Esophagus muscularis mucosa (tissue), 4 donors: Measurements from ENCODE around the gene CNFN.

Experiments
- CTCF ChIP-seq, 3 experiments: fragments of 200-600 bp in 2 of 3; fragments of 450-650 bp in 1 of 3; sonication (generic) in 2 of 3; IDR thresholded peaks; one replicate each; pipeline ENCODE4 v1.5.1; 2017 to 2019; ENCODE audit warnings: antibody characterized with exemption in 3 of 3, mild to moderate bottlenecking in 2 of 3, moderate library complexity in 1 of 3
- EP300 ChIP-seq: sonication (generic); formaldehyde crosslinking; IDR thresholded peaks from one replicate; pipeline ENCODE4 v1.6.1; 2017; ENCODE audit warnings: antibody characterized with exemption
- POLR2A ChIP-seq: fragments of 450-650 bp; IDR thresholded peaks from one replicate; pipeline ENCODE4 v1.6.1; 2017; ENCODE audit warnings: antibody characterized with exemption, moderate library complexity, mild to moderate bottlenecking, low read depth
- POLR2AphosphoS5 ChIP-seq, 2 donors: sonication (generic); formaldehyde crosslinking; IDR thresholded peaks; one replicate each; pipeline ENCODE4 v1.6.1; 2017; ENCODE audit warnings: antibody characterized with exemption in 2 of 2

- TF ChIP-seq CTCF (IDR thresholded peaks at IDR 0.05) (no peak), POLR2AphosphoS5 (IDR thresholded peaks at IDR 0.05) (no peak), POLR2A (no peak), EP300 (no peak)
Observed at GRCh38 chr19:42362891-42363440, 27.1 kb downstream of the CNFN start.
